ENCODE measurements around the gene PHETA1.

- TF ChIP-seq EZH2 (IDR thresholded peaks at IDR 0.05; ENCODE audit: low read depth) (no peak), CTCF (conservative IDR thresholded peaks at IDR 0.05) (no peak)
These were observed 42.4 kb upstream of the PHETA1 start for GRCh38 chr12:111411185-111411764.

Data from PC-9 (cell line).